ENCODE results near the gene SETDB1.

The SETDB1 gene

DNA sequence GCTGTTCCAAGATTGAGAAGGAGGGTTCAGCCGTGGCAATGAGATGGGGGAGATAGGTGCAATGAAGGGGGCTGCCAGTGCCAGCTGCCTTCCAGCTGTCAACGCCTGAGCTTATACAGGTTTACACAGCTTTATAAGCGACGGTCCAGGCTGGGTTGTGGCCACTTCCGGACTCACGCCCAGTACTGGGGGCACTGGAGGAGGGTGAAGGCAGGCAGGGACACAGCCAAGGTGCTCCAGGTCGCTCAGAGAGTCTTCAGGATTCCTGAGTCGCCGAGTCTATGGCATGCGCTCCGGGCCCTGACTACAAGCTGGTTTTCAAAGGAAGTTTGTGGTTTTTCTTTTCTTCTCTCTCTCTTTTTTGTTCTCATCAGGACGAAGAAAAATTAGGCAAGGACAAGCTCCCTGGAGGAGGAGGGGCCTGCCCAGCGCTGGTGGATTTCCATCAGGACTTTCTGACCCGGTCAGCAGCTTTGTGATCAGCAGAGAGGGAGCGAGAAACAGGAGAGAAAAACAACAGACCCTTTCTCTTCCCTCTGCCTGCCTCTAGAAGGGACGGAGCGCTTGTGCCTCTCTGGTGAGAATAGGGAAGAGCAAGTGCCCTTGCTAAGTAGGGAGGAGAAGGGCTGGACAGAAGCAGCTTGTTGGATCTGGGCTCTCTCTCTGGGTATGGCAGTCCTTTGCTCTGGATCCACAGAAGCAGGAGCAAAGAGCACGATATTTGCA lies 80.3 kb downstream of the SETDB1 start, which contains the start of gene MINDY1:
MINDY1 (minus strand) TSS at position 576 of the 726 bp plus-strand sequence. CDS start 4,285 bp downstream, outside the sequence.
- DNase-seq = peak; percentile 85

GRCh38 chr1:151007853-151008243 lies 81.7 kb downstream of the SETDB1 start:
- DNase-seq = no peak

DNA sequence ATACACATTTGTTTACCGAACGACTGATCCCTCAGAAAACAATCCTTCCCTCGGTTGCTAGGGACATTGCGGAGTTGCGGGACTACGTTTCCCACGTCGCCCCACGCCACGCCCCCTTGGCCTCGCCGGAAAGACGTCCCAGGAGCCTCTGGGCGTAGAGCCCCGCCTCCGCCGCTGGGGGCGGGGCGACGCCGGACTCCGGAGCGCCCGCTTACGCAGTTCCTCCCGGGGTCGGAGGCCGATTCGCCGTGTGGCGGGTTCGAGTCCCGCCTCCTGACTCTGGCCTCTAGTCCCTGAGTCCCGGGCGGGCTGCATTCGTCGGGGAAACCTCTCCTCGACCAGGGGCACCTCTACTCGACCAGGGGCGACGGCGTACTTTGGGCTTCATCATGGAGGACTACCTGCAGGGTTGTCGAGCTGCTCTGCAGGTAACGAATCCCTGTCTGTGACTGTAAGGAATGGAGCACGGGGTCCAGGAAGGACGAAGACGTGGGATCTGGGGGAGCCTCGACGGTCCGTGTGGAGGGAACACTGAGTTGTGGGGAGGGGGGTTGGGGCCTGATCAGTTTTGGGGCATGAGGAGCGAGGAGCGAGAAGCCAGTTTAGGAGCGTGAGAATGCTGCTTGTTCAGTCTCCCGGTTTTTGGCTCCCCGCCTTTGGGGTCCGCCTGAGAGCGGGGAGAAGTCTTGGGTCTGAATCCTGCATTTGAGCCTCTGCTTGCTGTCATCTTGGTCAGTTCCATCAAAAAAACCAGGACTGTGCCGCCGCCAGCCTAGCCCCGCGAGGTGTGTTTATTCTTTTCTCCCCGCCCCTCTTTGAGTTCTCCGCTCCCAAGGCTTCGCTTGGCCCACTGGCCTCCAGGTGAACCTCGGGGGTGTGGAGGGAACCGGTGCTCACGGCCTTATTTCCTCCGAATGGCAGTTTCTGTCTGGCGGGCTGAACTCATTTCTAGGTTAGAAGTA lies 82.4 kb downstream of the SETDB1 start, which contains the start of gene PRUNE1:
PRUNE1 (plus strand) TSS at position 206 of the 962 bp plus-strand sequence; CDS start at position 390, 184 bp downstream.
- DNase-seq = peak; percentile 96

- no peak for DNase-seq
Measured at GRCh38 chr1:151009206-151009587, 83.0 kb downstream of the SETDB1 start.

DNA sequence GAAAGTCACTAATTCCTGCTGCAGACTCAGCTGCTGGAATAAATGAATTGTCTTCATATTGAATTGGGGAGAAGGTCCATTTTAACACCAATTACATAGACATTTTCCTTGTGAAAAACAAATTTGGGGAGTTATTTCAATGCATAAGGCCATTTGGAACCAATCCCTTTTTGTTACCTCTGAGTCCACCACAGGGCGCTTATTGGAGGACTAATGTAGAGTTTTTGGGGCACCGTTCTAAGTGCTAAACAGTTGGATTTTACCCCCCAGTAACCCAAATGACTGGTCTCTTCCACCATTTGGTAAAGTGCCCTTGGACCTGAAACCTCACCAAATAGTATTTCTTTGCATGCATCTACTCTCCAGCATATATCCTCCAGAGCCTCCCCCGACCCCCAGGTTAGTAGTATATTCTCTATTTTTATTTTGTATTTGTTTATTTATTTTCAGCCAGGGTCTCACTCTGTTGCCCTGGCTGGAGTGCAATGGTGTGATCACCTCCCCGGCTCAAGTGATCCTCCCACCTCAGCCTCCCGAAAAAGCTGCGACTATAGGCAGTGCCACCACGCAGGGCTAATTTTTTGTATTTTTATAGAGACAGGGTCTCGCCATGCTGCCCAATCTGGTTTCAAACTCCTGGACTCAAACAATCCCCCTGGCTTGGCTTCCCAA lies 83.6 kb downstream of the SETDB1 start:
- DNase-seq = no peak

DNA sequence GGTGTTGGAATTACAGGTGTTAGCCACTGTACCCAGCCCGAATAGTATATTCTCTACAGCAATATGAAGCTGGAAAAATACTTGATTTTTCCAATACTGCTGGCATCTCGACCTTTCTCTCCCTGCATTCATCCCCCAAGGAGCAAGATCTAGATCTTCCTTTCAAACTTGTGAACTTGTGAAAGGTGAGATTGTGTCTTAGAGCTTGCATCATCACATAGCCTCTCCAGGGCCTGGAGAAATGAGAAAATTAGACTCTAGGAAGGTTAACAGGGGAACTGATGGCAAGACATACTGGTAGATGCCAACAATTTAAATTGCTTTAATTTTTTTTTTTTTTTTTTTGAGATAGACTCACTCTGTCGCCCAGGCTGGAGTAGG lies 84.2 kb downstream of the SETDB1 start:
- no peak for DNase-seq

DNA sequence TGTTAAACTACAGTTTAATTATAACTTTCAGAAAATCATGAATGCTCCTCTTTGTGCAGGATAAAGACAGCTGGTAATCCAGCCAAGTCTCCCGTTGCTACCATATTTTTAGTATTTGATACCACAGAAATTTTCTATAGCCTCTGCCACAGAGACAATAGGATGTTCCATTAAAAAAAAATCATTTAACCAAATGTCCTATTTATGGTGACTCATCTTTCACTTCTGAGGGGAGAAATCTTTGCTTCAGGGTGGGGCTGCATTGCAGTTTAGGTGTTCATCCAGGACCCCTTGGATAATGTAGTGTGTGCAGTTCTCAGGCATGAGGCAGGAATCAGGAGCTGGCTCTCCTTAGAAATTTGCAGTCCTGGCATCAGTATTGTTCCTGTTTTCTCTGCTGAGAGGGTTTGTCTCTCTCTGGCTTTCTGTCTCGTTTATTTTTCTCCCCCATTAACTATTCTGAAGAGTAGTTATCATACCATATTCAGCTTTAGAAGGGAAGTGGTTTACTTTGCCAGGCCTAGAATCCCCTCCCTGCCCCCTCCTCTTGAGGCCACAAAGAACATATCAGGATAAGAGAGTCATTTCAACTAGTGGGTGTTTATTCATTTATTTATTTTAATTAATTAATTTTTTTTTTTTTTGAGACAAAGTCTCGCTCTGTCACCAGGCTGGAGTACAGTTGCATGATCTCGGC lies 85.1 kb downstream of the SETDB1 start:
- no peak for DNase-seq

DNA sequence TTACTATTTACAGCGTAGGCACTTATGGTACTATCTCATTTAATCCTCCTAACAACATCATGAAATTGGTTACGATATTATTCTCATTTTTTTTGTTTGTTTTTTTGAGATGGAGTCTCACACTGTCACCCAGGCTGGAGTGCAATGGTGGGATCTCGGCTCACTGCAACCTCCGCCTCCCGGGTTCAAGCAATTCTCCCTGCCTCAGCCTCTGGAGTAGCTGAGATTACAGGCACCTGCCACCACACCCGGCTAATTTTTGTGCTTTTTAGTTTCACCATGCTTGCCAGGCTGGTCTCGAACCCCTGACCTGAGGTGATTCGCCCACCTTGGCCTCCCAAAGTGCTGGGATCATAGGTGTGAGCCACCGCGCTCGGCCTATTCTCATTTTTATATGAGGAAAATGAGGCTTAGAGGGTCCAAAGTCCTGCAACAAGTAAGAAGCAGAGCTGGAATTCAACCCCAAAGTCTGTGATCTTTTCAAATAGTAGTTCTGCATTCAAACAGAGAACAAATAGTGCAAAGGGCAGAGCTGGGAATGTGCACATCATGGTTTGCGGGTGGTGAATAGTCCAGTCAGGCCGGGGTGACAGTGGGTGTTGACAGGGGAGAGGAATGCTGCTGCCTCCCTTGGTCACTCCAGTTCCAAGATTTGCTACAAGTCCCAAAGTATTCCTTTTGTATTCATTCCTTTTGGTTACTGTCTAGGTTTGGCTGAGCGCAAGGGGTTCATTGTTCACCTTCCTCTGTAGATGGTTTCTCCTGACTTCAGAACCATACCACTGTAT lies 86.7 kb downstream of the SETDB1 start:
- DNase-seq = no peak

DNA sequence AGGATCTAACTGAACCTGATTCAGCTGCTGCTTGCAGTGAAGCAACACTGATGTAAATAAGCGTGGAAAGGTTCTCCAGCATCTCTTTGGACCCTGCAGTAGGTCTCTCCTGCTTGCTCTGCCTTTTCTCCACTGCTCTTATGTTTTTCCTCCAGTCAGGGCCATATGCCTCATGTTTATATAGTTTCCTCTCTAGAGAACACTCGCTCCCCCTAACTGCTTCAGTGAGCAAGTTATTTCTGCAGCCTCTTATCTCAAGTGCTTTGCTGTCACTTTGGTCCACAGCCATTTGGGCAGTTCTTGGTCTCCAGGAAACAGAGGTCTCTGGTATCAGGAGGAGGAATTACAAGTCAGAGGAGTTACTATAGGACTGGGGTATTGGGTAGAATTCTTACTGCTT lies 87.4 kb downstream of the SETDB1 start:
- no peak for DNase-seq
